HG02870 (cell line): Measurements from ENCODE around the gene HTT.

Experiments used
- ATAC-seq: cut with Tn5 transposase; IDR thresholded peaks from one replicate; pipeline ENCODE4 v1.9.1; 2021; ENCODE audit warnings: mild to moderate bottlenecking, moderate library complexity; ENCODE audit not compliant: unreplicated experiment

Gene HTT

GRCh38 chr4:3257556-3258482 is 183.3 kb downstream of the HTT start:
- ATAC-seq, result no peak

GRCh38 chr4:3261411-3262207 is 187.1 kb downstream of the HTT start:
- no peak for ATAC-seq

- no peak for ATAC-seq
Measured at GRCh38 chr4:3262208-3263052, 187.9 kb downstream of the HTT start.

GRCh38 chr4:3263053-3263875 is 188.8 kb downstream of the HTT start:
- ATAC-seq, result no peak

GRCh38 chr4:3263876-3264193 is 189.4 kb downstream of the HTT start:
- no peak for ATAC-seq

GRCh38 chr4:3266076-3266475 is 191.6 kb downstream of the HTT start:
- no peak for ATAC-seq

- ATAC-seq, result no peak
Measured at GRCh38 chr4:3267576-3268394, 193.3 kb downstream of the HTT start.

GRCh38 chr4:3268395-3269104 is 194.1 kb downstream of the HTT start:
- no peak for ATAC-seq

GRCh38 chr4:3269105-3269927 is 194.8 kb downstream of the HTT start:
- no peak for ATAC-seq

- ATAC-seq, result no peak
Measured at GRCh38 chr4:3269991-3270611, 195.6 kb downstream of the HTT start.

GRCh38 chr4:3271131-3271530 is 196.7 kb downstream of the HTT start:
- no peak for ATAC-seq

- no peak for ATAC-seq
Measured at GRCh38 chr4:3276986-3277385, 202.5 kb downstream of the HTT start.

GRCh38 chr4:3280466-3280865 is 206.0 kb downstream of the HTT start:
- no peak for ATAC-seq

- no peak for ATAC-seq
Measured at GRCh38 chr4:3283483-3283882, 209.0 kb downstream of the HTT start.

GRCh38 chr4:3283916-3284315 is 209.4 kb downstream of the HTT start:
- ATAC-seq, result no peak

- no peak for ATAC-seq
Measured at GRCh38 chr4:3284734-3285557, 210.5 kb downstream of the HTT start.
